ENCODE data around the gene RIGI. TPM values are rescaled to one million over a fixed set of nuclear protein-coding genes. Genes with fewer than 3 reads are reported as not detected.
A peak's percentile ranks its signal among the peaks of the same experiment; 100 is the strongest.

The RIGI gene
- total and polyA plus RNA-seq, 2 of the 13 experiments (the other 11 are each of a cell fraction or from before 2014, with no cell fraction given): 3.0 to 8.2 TPM

DNA sequence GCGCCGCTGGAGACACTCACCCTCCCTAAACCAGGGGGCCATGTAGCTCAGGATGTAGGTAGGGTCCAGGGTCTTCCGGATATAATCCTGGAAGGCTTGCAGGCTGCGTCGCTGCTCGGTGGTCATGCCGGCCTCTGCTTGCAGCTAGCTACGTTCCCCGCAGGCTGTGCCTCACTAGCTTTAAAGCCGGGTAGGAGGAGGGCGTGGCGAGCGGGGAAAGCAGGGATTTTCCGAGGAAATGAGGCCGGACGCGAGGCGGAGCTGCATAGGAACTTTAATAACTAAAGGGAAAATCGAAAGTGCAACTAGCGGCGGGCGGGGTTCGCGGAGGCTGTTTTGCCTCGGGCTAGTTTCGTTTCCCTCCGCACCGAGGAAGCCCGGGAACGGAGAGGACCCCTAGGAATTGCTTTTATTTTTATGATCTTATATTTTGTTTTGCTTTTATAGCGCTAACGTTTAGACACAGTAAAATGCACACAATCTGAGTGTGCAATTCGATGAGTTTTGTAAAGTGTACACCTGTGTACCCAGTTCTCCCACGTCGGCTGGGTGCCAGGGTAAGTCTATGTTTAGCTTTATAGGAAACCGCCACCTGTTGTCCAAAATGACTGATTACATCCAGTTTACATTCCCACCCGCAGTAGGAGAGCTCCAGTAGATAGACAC, at the start of gene RIGI (continued):
- no peak for TF ChIP-seq ZFP37 (CRISPR knock-in tag; IDR thresholded peaks at IDR 0.05; ENCODE audit: borderline replicate concordance)
- TF ChIP-seq, protein P1, sequence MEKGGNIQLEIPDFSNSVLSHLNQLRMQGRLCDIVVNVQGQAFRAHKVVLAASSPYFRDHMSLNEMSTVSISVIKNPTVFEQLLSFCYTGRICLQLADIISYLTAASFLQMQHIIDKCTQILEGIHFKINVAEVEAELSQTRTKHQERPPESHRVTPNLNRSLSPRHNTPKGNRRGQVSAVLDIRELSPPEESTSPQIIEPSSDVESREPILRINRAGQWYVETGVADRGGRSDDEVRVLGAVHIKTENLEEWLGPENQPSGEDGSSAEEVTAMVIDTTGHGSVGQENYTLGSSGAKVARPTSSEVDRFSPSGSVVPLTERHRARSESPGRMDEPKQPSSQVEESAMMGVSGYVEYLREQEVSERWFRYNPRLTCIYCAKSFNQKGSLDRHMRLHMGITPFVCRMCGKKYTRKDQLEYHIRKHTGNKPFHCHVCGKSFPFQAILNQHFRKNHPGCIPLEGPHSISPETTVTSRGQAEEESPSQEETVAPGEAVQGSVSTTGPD (CRISPR knock-in tag; IDR thresholded peaks at IDR 0.05): no peak
- TF ChIP-seq, protein P2, sequence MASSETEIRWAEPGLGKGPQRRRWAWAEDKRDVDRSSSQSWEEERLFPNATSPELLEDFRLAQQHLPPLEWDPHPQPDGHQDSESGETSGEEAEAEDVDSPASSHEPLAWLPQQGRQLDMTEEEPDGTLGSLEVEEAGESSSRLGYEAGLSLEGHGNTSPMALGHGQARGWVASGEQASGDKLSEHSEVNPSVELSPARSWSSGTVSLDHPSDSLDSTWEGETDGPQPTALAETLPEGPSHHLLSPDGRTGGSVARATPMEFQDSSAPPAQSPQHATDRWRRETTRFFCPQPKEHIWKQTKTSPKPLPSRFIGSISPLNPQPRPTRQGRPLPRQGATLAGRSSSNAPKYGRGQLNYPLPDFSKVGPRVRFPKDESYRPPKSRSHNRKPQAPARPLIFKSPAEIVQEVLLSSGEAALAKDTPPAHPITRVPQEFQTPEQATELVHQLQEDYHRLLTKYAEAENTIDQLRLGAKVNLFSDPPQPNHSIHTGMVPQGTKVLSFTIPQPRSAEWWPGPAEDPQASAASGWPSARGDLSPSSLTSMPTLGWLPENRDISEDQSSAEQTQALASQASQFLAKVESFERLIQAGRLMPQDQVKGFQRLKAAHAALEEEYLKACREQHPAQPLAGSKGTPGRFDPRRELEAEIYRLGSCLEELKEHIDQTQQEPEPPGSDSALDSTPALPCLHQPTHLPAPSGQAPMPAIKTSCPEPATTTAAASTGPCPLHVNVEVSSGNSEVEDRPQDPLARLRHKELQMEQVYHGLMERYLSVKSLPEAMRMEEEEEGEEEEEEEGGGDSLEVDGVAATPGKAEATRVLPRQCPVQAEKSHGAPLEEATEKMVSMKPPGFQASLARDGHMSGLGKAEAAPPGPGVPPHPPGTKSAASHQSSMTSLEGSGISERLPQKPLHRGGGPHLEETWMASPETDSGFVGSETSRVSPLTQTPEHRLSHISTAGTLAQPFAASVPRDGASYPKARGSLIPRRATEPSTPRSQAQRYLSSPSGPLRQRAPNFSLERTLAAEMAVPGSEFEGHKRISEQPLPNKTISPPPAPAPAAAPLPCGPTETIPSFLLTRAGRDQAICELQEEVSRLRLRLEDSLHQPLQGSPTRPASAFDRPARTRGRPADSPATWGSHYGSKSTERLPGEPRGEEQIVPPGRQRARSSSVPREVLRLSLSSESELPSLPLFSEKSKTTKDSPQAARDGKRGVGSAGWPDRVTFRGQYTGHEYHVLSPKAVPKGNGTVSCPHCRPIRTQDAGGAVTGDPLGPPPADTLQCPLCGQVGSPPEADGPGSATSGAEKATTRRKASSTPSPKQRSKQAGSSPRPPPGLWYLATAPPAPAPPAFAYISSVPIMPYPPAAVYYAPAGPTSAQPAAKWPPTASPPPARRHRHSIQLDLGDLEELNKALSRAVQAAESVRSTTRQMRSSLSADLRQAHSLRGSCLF (CRISPR knock-in tag; IDR thresholded peaks at IDR 0.05; ENCODE audit: borderline replicate concordance): 0 out of 2 replicates have a peak, but pooled peaks have one; percentile 48
- no peak; the same call in 1 of the 2 replicates for TF ChIP-seq RXRA (CRISPR knock-in tag; IDR thresholded peaks at IDR 0.05)
- TF ChIP-seq HDAC6 (IDR thresholded peaks at IDR 0.05; ENCODE audit: low read depth, low read length): no peak
- TF ChIP-seq ZNF761 (CRISPR knock-in tag; conservative IDR thresholded peaks at IDR 0.05): no peak
- TF ChIP-seq ZNF839 (CRISPR knock-in tag; IDR thresholded peaks at IDR 0.05; ENCODE audit: borderline replicate concordance): no peak
- TF ChIP-seq, protein P3, sequence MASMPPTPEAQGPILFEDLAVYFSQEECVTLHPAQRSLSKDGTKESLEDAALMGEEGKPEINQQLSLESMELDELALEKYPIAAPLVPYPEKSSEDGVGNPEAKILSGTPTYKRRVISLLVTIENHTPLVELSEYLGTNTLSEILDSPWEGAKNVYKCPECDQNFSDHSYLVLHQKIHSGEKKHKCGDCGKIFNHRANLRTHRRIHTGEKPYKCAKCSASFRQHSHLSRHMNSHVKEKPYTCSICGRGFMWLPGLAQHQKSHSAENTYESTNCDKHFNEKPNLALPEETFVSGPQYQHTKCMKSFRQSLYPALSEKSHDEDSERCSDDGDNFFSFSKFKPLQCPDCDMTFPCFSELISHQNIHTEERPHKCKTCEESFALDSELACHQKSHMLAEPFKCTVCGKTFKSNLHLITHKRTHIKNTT (CRISPR knock-in tag; IDR thresholded peaks at IDR 0.05): no peak
- TF ChIP-seq SMAD1 (CRISPR knock-in tag; IDR thresholded peaks at IDR 0.05; ENCODE audit: borderline replicate concordance, low read depth): no peak
- no peak for TF ChIP-seq ZNF432 (CRISPR knock-in tag; IDR thresholded peaks at IDR 0.05; ENCODE audit: borderline replicate concordance)
- TF ChIP-seq ZNF350 (CRISPR knock-in tag; IDR thresholded peaks at IDR 0.05; ENCODE audit: borderline replicate concordance, low read depth): 0 out of 2 replicates have a peak, but pooled peaks have one; percentile 43
- TF ChIP-seq ZNF550 (CRISPR knock-in tag; IDR thresholded peaks at IDR 0.05; ENCODE audit: borderline replicate concordance): no peak
- no peak for TF ChIP-seq ZSCAN20 (CRISPR knock-in tag; IDR thresholded peaks at IDR 0.05; ENCODE audit: borderline replicate concordance)
- TF ChIP-seq KLF16 (CRISPR knock-in tag; IDR thresholded peaks at IDR 0.05): peak in 1 of 2 experiments; percentile 62; a peak in 1 of 4 replicates
- TF ChIP-seq BORCS8-MEF2B (CRISPR knock-in tag; IDR thresholded peaks at IDR 0.05): peak; percentile 54; the same call in 1 of the 2 replicates
- no peak for TF ChIP-seq ZNF354B (CRISPR knock-in tag; IDR thresholded peaks at IDR 0.05)
- no peak; the same call in 1 of the 2 replicates for TF ChIP-seq SNAI1 (CRISPR knock-in tag; IDR thresholded peaks at IDR 0.05; ENCODE audit: borderline replicate concordance)
- TF ChIP-seq, protein P4, sequence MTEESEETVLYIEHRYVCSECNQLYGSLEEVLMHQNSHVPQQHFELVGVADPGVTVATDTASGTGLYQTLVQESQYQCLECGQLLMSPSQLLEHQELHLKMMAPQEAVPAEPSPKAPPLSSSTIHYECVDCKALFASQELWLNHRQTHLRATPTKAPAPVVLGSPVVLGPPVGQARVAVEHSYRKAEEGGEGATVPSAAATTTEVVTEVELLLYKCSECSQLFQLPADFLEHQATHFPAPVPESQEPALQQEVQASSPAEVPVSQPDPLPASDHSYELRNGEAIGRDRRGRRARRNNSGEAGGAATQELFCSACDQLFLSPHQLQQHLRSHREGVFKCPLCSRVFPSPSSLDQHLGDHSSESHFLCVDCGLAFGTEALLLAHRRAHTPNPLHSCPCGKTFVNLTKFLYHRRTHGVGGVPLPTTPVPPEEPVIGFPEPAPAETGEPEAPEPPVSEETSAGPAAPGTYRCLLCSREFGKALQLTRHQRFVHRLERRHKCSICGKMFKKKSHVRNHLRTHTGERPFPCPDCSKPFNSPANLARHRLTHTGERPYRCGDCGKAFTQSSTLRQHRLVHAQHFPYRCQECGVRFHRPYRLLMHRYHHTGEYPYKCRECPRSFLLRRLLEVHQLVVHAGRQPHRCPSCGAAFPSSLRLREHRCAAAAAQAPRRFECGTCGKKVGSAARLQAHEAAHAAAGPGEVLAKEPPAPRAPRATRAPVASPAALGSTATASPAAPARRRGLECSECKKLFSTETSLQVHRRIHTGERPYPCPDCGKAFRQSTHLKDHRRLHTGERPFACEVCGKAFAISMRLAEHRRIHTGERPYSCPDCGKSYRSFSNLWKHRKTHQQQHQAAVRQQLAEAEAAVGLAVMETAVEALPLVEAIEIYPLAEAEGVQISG (CRISPR knock-in tag; IDR thresholded peaks at IDR 0.05): peak; percentile 54

Measured in HepG2 (cell line).